DOHH2 (cell line): Measurements from ENCODE around the gene SLC23A3.

Experiments used
- H3F3A ChIP-seq: fragments of 200-600 bp; sonication (generic), shearing (Covaris generic); 2 replicates; pipeline ENCODE4 v1.6.0; 2016; ENCODE audit warnings: antibody characterized with exemption, mild to moderate bottlenecking; ENCODE audit not compliant: control insufficient read depth, insufficient read depth
- H3K27ac ChIP-seq: fragments of 200-600 bp; sonication (generic); 2 replicates; pipeline ENCODE4 v1.5.1; 2014; ENCODE audit warnings: low read depth, mild to moderate bottlenecking, low read length, moderate library complexity
- H3K27me3 ChIP-seq: fragments of 200-600 bp; sonication (generic); 2 replicates; pipeline ENCODE4 v1.6.1; 2014; ENCODE audit warnings: mild to moderate bottlenecking, low read length, mixed read lengths; ENCODE audit not compliant: control insufficient read depth
- H3K36me3 ChIP-seq: fragments of 200-600 bp; sonication (generic); 2 replicates; pipeline ENCODE4 v1.6.1; 2014; ENCODE audit warnings: mild to moderate bottlenecking, low read length, moderate library complexity, mixed read lengths; ENCODE audit not compliant: control insufficient read depth
- H3K4me1 ChIP-seq: fragments of 200-600 bp; sonication (generic); 2 replicates; pipeline ENCODE4 v1.6.1; 2014; ENCODE audit warnings: mild to moderate bottlenecking, low read length, mixed read lengths; ENCODE audit not compliant: control insufficient read depth
- H3K4me2 ChIP-seq: fragments of 200-600 bp; sonication (generic); 2 replicates; pipeline ENCODE4 v1.6.0; 2014; ENCODE audit warnings: mild to moderate bottlenecking, low read length, moderate library complexity
- H3K4me3 ChIP-seq: fragments of 200-600 bp; sonication (generic); 2 replicates; pipeline ENCODE4 v1.5.1; 2014; ENCODE audit warnings: mild to moderate bottlenecking, low read length, mixed read lengths
- H3K79me2 ChIP-seq: fragments of 200-600 bp; sonication (generic); 2 replicates; pipeline ENCODE4 v1.6.1; 2014; ENCODE audit warnings: mild to moderate bottlenecking, low read length, mixed read lengths; ENCODE audit not compliant: control insufficient read depth
- H3K9me2 ChIP-seq: fragments of 200-600 bp; sonication (generic); replicated peaks from 2 replicates; pipeline ENCODE4 v1.6.1; 2014; ENCODE audit warnings: mild to moderate bottlenecking, low read length, mixed read lengths; ENCODE audit not compliant: control insufficient read depth
- H3K9me3 ChIP-seq: fragments of 200-600 bp; sonication (generic); 2 replicates; pipeline ENCODE4 v1.6.1; 2014; ENCODE audit warnings: antibody characterized with exemption, low read length, mixed read lengths; ENCODE audit not compliant: control insufficient read depth, insufficient read depth
- H4K20me1 ChIP-seq: fragments of 200-600 bp; sonication (generic); 2 replicates; pipeline ENCODE4 v1.6.0; 2014; ENCODE audit warnings: low read depth, mild to moderate bottlenecking, antibody characterized with exemption, low read length, moderate library complexity; ENCODE audit not compliant: control insufficient read depth, insufficient read depth
- EZH2phosphoT487 ChIP-seq: fragments of 200-600 bp; sonication (generic); IDR thresholded peaks from 2 replicates; pipeline ENCODE4 v1.6.1; 2017; ENCODE audit warnings: borderline replicate concordance, mild to moderate bottlenecking, antibody characterized with exemption, low read length, moderate library complexity, mixed read lengths
- TF ChIP-seq, protein P1 (sequence below): fragments of 200-600 bp; sonication (generic); IDR thresholded peaks from one replicate; pipeline ENCODE4 v1.5.1; 2014; ENCODE audit warnings: antibody characterized with exemption, mild to moderate bottlenecking, low read depth, low read length; ENCODE audit not compliant: poor library complexity, severe bottlenecking

Gene SLC23A3

DNA sequence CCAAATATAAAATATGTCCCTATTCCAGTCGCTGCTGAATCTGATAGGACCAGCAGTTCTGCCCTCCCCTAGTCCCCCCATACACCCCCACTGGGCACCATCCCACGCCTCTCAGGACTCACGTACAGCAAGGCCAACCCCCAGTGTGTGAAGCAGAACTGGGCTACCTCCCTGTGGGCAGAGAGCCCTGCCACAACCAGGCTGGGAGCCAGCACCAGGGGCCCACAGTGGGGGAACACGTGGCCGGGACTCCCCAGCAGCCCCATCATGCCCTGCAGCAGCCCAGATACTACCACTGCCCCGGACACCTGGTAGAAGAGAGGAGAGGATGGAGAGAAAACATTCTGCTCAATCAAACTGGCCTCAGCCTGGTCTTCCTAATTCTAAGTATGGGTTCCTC lies 1.3 kb downstream of the SLC23A3 start:
- H3K27me3 ChIP-seq, result no peaks in the 10 kb centered on the region
- H3F3A ChIP-seq, result peaks cover 7% of the 10 kb centered on the region; the same call in 1 of the 2 replicates
- no peaks in the 10 kb centered on the region for H4K20me1 ChIP-seq
- H3K9me2 ChIP-seq, result no peaks in the 10 kb centered on the region
- no peaks in the 10 kb centered on the region for H3K4me1 ChIP-seq
- H3K4me2 ChIP-seq, result no peak overlapping the region
- no peaks in the 10 kb centered on the region for H3K9me3 ChIP-seq
- peaks cover 22% of the 10 kb centered on the region for H3K36me3 ChIP-seq
- H3K27ac ChIP-seq, result no peak overlapping the region
- TF ChIP-seq, protein P1, sequence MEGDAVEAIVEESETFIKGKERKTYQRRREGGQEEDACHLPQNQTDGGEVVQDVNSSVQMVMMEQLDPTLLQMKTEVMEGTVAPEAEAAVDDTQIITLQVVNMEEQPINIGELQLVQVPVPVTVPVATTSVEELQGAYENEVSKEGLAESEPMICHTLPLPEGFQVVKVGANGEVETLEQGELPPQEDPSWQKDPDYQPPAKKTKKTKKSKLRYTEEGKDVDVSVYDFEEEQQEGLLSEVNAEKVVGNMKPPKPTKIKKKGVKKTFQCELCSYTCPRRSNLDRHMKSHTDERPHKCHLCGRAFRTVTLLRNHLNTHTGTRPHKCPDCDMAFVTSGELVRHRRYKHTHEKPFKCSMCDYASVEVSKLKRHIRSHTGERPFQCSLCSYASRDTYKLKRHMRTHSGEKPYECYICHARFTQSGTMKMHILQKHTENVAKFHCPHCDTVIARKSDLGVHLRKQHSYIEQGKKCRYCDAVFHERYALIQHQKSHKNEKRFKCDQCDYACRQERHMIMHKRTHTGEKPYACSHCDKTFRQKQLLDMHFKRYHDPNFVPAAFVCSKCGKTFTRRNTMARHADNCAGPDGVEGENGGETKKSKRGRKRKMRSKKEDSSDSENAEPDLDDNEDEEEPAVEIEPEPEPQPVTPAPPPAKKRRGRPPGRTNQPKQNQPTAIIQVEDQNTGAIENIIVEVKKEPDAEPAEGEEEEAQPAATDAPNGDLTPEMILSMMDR, result no peak
- TF ChIP-seq EZH2phosphoT487, result no peak
- H3K79me2 ChIP-seq, result no peaks in the 10 kb centered on the region
- H3K4me3 ChIP-seq, result no peak overlapping the region

DNA sequence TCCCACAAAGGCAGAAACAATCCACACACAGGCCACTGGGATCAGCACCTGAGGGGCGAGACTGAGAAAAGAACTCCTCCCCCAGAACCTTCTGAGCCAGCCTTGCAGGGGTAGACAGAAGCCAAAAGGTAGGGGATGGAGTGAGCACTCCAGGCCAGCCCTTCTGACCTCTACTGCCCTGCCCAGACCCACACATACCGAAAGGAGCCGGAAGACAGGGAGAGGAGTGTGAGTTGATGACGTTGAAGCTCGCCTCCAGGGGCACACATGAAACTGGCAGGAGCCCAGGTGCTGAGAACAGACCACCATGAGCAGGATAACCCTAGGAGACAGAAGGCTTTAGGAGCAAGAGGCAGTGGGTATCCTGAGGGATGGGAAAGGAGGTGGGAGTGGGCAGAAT lies 1.8 kb downstream of the SLC23A3 start:
- no peaks in the 10 kb centered on the region for H4K20me1 ChIP-seq
- H3K4me3 ChIP-seq, result no peak overlapping the region
- no peak overlapping the region for H3K27ac ChIP-seq
- H3K9me2 ChIP-seq, result no peaks in the 10 kb centered on the region
- no peak for TF ChIP-seq EZH2phosphoT487
- TF ChIP-seq, protein P1, result no peak
- H3K4me1 ChIP-seq, result no peaks in the 10 kb centered on the region
- peaks cover 7% of the 10 kb centered on the region; the same call in 1 of the 2 replicates for H3F3A ChIP-seq
- H3K36me3 ChIP-seq, result peaks cover 19% of the 10 kb centered on the region
- H3K4me2 ChIP-seq, result no peak overlapping the region
- H3K27me3 ChIP-seq, result no peaks in the 10 kb centered on the region
- H3K9me3 ChIP-seq, result no peaks in the 10 kb centered on the region
- no peaks in the 10 kb centered on the region for H3K79me2 ChIP-seq

DNA sequence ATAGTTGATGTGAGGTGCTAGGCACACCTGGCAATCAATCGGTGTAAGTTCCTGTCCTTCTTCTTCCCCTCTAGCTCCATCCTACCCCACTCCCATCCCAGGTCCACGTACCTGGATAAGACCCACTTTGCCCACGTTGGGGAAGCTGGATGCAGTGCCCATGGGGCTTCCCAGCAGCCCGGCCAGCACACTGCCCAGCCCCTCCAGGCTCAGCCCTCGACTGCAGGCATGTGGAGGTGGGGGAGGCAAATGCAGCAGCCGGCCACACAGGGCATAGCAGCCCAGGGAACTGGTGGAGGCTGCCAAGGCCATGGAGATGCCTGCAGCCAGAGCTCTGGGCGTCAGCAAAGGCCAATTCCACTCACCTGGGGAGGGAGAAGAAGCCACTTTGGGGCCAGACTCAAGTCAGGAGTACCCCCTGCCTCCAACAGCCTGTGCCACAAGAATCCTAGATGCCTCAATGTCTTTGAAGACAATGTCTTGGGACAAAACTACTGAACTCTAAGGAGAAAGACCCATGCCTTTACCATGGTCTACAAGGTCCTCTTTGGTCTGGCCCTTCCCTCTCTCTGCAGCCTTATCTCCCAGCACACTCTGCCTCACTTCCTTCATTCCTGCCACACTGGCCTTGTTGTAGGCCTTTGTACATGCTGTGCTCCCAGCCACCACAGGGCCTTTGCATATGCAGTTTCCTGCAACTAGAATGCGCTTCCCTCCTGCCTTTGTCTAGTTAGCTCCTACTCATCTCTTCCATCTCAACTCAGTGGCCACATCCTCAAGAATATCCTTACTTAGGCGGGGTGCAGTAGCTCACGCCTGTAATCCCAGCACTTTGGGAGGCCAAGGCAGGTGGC lies 4.5 kb downstream of the SLC23A3 start:
- Histone ChIP-seq H3K27me3 (no peaks in the 10 kb centered on the region), H3K36me3 (no peaks in the 10 kb centered on the region; the same call in 1 of the 2 replicates), H3K4me2 (no peak overlapping the region), H3F3A (0 out of 2 replicates have a peak, but pooled peaks cover 2% of the 10 kb centered on the region), H3K4me3 (no peak overlapping the region), H3K4me1 (peaks cover 9% of the 10 kb centered on the region), H3K27ac (no peak overlapping the region), H3K9me2 (no peaks in the 10 kb centered on the region), H3K9me3 (no peaks in the 10 kb centered on the region), H3K79me2 (no peaks in the 10 kb centered on the region), H4K20me1 (peaks cover 3% of the 10 kb centered on the region; the same call in 1 of the 2 replicates)
- TF ChIP-seq, protein P1, result no peak
- no peak for TF ChIP-seq EZH2phosphoT487
